Stomach smooth muscle (tissue), 2 donors: ENCODE data around the gene HID1.
"Not testable (repeated sequence)": the region's sequence is repeated elsewhere in the genome, so short reads cannot be mapped to it uniquely, and the experiment has no call there.

ENCODE experiments used
- H3K27ac ChIP-seq: one replicate; pipeline ENCODE4 v1.7.0; 2013; ENCODE audit warnings: mild to moderate bottlenecking, low read length, inconsistent platforms
- H3K27me3 ChIP-seq, 2 donors: one replicate each; pipeline ENCODE4 v1.7.0; 2013; ENCODE audit warnings: low read length in 2 of 2; ENCODE audit not compliant: insufficient read depth in 2 of 2, control insufficient read depth in 1 of 2
- H3K36me3 ChIP-seq, 2 donors: one replicate each; pipeline ENCODE4 v1.7.0; 2013; ENCODE audit warnings: low read length in 2 of 2; ENCODE audit not compliant: control insufficient read depth in 2 of 2, insufficient read depth in 2 of 2
- H3K4me1 ChIP-seq: one replicate; pipeline ENCODE4 v1.7.0; 2013; ENCODE audit warnings: low read length; ENCODE audit not compliant: control insufficient read depth, insufficient read depth
- H3K4me3 ChIP-seq, 2 donors: one replicate each; pipeline ENCODE4 v1.7.0; 2013; ENCODE audit warnings: low read length in 2 of 2
- H3K9ac ChIP-seq, 2 donors: one replicate each; pipeline ENCODE4 v1.7.0; 2013; ENCODE audit warnings: low read length in 2 of 2, mild to moderate bottlenecking in 1 of 2
- H3K9me3 ChIP-seq, 2 donors: one replicate each; pipeline ENCODE4 v1.7.0; 2013; ENCODE audit warnings: low read length in 2 of 2; ENCODE audit not compliant: control insufficient read depth in 2 of 2
- donor health status: healthy.
- donor health status: Pancreatic carcinoma.

HID1 gene

DNA sequence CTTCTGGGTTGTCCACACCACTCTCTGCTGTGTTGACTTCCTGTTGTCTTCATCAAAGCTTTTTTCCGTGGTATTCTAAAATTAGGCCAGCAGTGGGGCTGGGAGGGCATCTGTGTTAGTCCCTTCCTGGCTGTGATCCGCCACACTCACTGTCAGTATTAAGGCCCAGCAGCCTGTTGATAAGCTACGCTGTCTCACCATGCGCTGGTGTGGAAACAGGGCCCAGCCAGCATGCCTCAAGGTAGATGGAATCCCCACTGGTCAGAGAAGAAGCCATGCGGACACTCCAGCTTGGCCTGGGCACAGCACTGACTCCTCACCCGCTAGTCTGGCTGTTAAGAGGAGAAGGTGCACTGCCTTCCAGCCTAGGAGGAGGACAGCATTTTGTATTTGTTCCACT, 26.2 kb upstream of the HID1 start:
- no peaks in the 10 kb centered on the region for H3K27me3 ChIP-seq
- no peaks in the 10 kb centered on the region for H3K4me1 ChIP-seq
- H3K27ac ChIP-seq: no peak overlapping the region
- H3K9ac ChIP-seq: no peak overlapping the region
- no peak overlapping the region for H3K4me3 ChIP-seq
- no peaks in the 10 kb centered on the region for H3K9me3 ChIP-seq
- peaks cover 27% of the 10 kb centered on the region in 2 donors for H3K36me3 ChIP-seq

DNA sequence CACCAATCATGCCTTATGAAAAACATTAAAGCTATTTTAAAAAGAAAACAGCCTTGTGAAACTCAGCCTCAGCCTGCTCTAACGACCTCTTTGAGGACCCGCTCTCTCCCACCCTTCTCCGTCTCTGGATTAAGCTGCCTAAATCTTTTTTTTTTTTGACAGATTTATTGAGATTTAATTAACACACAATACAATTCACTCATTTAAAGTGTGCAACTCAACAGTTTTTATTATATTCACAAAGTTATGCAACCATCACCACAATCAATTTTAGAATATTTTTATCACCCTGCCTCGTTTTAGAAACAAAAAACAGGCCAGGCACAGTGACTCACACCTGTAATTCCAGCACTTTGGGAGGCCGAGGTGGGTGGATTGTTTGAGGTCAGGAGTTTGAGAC, 23.3 kb upstream of the HID1 start:
- Histone ChIP-seq H3K27ac (no peak overlapping the region), H3K36me3 (peaks cover 5 to 6% of the 10 kb centered on the region in 2 donors), H3K4me1 (peaks cover 12% of the 10 kb centered on the region), H3K27me3 (no peaks in the 10 kb centered on the region), H3K9ac (no peak overlapping the region), H3K4me3 (no peak overlapping the region), H3K9me3 (no peaks in the 10 kb centered on the region)

DNA sequence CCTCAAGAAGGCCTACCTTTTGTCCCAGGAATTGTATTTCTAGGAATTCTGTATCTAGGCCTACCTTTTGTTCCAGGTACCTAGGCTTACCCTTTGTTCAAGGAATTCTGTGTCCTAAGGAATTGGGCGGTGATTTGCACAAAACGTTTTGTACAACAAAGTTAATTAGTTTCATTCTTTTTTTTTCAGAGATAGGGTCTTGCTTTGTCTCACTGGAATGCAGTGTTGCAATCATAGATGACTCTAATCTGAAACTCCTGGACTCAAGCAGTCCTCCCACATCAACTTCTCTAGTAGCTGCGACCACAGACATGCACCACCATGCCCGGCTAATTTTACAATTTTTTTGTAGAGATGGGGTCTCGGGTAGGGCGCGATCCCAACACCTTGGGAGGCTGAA, 21.9 kb upstream of the HID1 start:
- Histone ChIP-seq H3K4me3 (no peak overlapping the region), H3K27me3 (no peaks in the 10 kb centered on the region), H3K36me3 (peaks cover 3% of the 10 kb centered on the region in 2 donors), H3K9me3 (no peaks in the 10 kb centered on the region), H3K27ac (no peak overlapping the region), H3K4me1 (peaks cover 23% of the 10 kb centered on the region), H3K9ac (no peak overlapping the region)

DNA sequence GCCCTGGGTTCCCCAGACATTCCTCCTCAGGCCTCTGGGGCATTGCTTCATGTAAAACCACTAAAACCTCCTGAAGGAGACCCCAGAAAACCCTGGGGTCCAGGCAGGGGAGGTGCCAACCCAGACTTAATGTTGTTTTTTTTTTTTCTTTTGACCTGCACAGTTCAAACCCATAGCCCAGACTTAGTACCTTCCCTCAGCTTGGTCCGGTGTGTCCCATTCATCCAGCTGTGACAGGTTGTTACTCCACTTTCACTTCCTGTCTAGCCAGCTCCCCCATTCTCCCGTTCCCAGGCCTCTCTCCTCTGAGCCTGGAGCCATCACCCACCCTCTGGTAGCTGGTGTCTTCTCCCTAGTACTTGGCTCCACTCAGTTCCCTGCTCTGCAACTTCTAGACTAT, 19.7 kb upstream of the HID1 start:
- Histone ChIP-seq H3K9me3 (no peaks in the 10 kb centered on the region), H3K9ac (peak overlapping the region in 1 of 2 donors; percentile 6), H3K27me3 (no peaks in the 10 kb centered on the region), H3K4me1 (peaks cover 36% of the 10 kb centered on the region), H3K27ac (peak overlapping the region; percentile 60), H3K36me3 (no peaks in the 10 kb centered on the region), H3K4me3 (no peak overlapping the region)

DNA sequence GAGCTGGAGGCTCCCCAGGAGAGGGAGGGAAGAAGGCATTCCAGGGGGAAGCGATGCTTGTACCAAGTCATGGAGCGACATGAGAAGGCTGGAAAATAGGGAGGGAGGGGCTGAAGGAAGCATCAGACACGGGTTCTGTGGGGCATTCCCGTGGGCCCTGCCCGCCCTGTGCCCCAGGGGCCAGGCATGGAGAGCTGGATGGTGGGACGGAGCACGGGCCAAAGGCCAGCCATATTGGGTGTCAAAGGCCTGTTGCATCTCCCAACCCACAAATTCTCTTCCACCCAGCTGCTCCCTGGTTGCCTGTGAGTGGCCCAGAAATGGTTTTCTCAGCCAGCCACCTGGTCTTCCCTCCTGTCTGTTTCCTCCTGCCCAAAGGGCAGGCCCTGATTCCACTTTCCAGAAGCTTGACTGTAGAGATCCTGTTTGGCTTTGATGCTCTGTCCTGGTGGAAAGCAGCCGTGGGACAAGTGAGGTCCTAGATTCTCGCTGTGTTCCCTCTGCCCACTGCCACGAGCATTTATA, 18.1 kb upstream of the HID1 start:
- Histone ChIP-seq H3K4me1 (peaks cover 41% of the 10 kb centered on the region), H3K36me3 (no peaks in the 10 kb centered on the region), H3K4me3 (peak overlapping the region in 1 of 2 donors; percentile 15), H3K9ac (no peak overlapping the region), H3K27me3 (no peaks in the 10 kb centered on the region), H3K27ac (peak overlapping the region; percentile 53), H3K9me3 (no peaks in the 10 kb centered on the region)

DNA sequence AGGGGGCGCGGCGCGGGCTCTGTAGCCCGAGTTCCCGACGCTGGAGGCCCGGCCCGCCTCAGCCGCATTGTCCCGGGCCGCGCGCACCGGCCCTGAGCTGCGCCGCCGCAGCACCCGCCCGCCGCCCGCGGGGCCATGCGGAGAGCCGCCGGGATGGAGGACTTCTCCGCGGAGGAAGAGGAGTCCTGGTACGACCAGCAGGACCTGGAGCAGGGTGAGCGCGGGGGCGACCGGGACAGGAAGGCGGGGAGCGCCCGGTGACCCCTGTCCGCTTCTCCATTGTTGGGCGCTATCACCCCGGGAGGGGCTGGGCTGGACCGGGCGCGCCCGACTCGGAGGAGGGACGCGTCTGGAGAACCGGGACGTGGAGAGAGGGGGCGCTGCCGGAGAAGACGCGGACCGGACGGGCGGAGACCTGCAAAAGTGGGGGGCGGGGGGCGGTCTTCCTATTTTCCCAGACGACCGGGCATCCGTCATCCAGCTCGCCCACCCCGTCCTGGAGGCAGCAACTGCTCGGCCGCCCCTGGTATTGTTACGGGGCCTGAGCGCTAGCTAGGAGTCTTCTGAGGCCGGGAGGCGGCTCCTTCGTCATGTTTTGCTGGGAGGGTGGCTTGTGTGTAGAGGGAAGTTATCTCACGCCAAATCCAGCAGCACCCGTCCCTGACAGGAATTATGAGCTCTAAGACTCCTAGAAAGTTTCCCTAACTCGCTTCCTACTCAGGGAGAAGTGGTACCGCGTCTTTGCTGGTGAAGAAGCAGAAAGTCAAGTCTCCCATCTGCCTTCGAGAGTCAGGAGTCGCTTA, 15.6 kb upstream of the HID1 start:
- Histone ChIP-seq H3K9ac (peak overlapping the region; percentile 94 to 97), H3K4me3 (peak overlapping the region; percentile 89 to 95), H3K9me3 (no peaks in the 10 kb centered on the region), H3K27ac (peak overlapping the region; percentile 99), H3K4me1 (peaks cover 41% of the 10 kb centered on the region), H3K36me3 (no peaks in the 10 kb centered on the region), H3K27me3 (no peaks in the 10 kb centered on the region)

DNA sequence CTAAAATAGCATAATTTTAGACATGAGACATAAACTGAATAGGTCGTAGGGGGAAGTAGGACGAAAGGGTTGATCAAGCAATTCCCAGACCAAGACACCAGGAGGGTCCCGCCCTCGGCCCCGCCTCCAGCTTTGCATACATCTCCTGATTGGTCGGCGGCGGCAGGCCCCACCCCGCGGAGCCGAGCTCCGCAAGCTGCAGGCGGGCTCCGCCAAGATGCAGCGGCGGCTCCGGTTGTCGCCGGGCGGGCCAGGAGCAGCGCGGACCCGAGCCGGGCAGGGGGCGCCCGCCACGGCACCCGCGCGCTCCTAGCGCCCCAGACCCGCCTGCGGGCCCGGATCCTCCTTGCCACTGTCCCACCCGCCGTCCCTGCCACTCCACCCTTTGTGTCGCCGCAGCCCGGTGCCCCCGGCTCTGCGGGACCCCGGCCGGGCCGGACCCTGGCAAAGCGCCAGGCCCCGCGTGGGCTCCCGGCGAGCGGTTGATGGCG, 14.9 kb upstream of the HID1 start, which contains the start of gene CDR2L:
Gene CDR2L (plus strand): TSS at position 215 of the 491 bp plus-strand sequence. CDS start 412 bp downstream, outside the sequence.
- Histone ChIP-seq H3K36me3 (no peaks in the 10 kb centered on the region), H3K9me3 (no peaks in the 10 kb centered on the region), H3K9ac (peak within 1 kb of the TSS; percentile 94 to 97), H3K4me1 (peaks cover 38% of the 10 kb centered on the region), H3K27me3 (no peaks in the 10 kb centered on the region), H3K27ac (peak within 1 kb of the TSS; percentile 99), H3K4me3 (peak within 1 kb of the TSS; percentile 89 to 95)

DNA sequence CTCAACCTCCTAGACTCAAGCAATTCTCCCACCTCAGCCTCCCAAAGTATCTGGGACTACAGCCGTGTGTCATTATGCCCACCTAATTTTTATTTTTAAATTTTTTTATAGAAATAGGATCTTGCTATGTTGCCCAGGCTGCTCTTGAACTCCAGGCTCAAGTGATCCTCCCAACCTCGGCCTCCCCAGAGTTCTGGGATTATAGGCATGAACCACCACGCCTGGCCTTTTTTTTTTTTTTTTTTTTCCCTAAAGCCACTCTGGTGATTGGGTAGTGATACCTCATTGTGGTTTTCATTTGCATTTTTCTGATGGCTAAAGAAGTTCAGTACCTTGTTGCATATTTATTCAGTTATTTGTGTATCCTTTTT, 13.6 kb upstream of the HID1 start:
- Histone ChIP-seq H3K27ac (no peak overlapping the region), H3K27me3 (no peaks in the 10 kb centered on the region), H3K9ac (no peak overlapping the region), H3K4me3 (no peak overlapping the region), H3K9me3 (no peaks in the 10 kb centered on the region), H3K4me1 (peaks cover 45% of the 10 kb centered on the region), H3K36me3 (no peaks in the 10 kb centered on the region)

DNA sequence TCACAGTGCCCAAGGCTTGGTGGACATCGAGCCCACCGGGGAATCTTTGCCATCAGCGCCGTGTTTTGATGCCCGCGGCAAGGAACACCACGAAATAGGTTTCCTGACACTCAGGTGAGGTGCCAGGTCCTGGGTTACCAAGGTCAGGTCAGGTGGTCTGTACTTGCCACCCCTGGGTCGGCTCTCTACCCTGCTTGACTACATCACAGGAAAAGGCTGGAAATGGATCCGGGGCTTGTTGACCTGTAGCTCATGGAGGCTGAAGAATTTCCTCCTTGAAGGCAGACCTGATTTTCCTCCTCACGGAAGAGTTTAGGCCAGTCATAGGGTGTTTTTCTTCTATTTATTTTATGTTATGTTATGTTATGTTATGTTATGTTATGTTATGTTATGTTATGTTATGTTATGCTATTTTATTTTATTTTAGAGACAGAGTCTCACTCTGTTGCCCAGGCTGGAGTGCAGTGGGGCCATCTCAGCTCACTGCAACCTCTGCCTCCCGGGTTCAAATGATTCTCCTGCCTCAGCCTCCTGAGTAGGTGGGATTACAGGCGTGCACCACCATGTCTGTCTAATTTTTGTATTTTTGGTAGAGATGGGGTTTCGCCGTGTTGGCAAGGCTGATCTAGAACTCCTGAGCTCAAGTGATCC, 10.2 kb upstream of the HID1 start:
- not testable (repeated sequence) for H3K36me3 ChIP-seq
- peak overlapping the region; percentile 77 to 88 for H3K9ac ChIP-seq
- H3K27ac ChIP-seq: peak overlapping the region; percentile 90

DNA sequence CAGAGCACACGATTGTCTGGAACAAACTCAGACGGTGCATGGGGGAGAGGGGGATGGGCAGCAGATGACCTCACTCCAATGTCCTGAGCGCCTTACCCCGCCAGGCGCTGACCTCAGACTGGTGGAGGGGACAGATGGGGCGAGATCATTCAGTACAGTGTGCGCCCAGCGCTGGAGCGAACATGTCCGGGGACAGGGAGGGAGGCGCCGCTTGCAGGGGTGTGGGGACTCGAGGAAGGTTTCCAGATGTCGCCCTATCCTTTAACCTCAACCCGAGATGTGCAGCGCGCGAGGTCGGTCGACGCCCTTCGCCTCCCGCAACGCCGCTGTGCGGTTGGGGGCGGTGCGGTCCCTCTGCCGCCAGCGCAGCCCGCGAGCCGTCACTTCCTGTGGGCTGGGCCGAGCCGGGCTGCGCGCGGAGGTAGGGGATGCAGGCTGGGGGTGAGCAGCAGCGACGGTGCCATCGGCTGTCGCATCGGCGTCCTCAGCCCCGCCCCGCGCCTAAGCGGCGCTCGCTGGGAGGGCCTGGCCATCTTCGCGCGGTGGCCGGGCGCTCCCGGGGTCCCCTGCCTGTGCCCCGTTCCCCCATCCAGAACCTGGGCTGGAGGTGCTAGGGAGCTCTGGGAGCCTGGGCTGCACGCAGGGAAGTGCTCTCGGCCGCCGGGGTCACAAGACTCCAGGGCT, 9.6 kb upstream of the HID1 start:
- H3K9ac ChIP-seq: peak overlapping the region; percentile 77 to 88
- no peaks in the 10 kb centered on the region for H3K36me3 ChIP-seq
- no peaks in the 10 kb centered on the region for H3K27me3 ChIP-seq
- peaks cover 20% of the 10 kb centered on the region for H3K4me1 ChIP-seq
- H3K9me3 ChIP-seq: no peaks in the 10 kb centered on the region
- H3K4me3 ChIP-seq: peak overlapping the region; percentile 86 to 89
- peak overlapping the region; percentile 90 for H3K27ac ChIP-seq

More for the DNA sequence above, 10.2 kb upstream of the HID1 start:
- Histone ChIP-seq H3K4me1 (peaks cover 22% of the 10 kb centered on the region), H3K4me3 (peak overlapping the region; percentile 86 to 89)
- H3K9me3 ChIP-seq, H3K27me3 ChIP-seq: not testable (repeated sequence)
